Skeletal muscle tissue (tissue), 4 donors: ENCODE measurements around the gene BZW1. TPM values are rescaled to one million over a fixed set of nuclear protein-coding genes. Genes with fewer than 3 reads are reported as not detected.
"Not testable (repeated sequence)": the region's sequence is repeated elsewhere in the genome, so short reads cannot be mapped to it uniquely, and the experiment has no call there.

ENCODE experiments used
- H3K27ac ChIP-seq: one replicate; pipeline ENCODE4 v1.7.0; 2013; ENCODE audit warnings: mild to moderate bottlenecking, low read depth, low read length, inconsistent platforms
- H3K27me3 ChIP-seq, 3 donors: one replicate each; pipeline ENCODE4 v1.7.0; 2013; ENCODE audit warnings: low read length in 3 of 3; ENCODE audit not compliant: control insufficient read depth in 3 of 3, insufficient read depth in 3 of 3
- H3K36me3 ChIP-seq, 3 donors: one replicate each; pipeline ENCODE4 v1.7.0; 2013; ENCODE audit warnings: low read length in 3 of 3; ENCODE audit not compliant: control insufficient read depth in 3 of 3, insufficient read depth in 3 of 3
- H3K4me1 ChIP-seq, 3 donors: one replicate each; pipeline ENCODE4 v1.7.0; 2013; ENCODE audit warnings: low read length in 3 of 3, mild to moderate bottlenecking in 3 of 3; ENCODE audit not compliant: control insufficient read depth in 3 of 3, insufficient read depth in 3 of 3
- H3K4me3 ChIP-seq, 3 donors: one replicate each; pipeline ENCODE4 v1.7.0; 2013; ENCODE audit warnings: low read length in 3 of 3
- H3K9ac ChIP-seq, 3 donors: one replicate each; pipeline ENCODE4 v1.7.0; 2013; ENCODE audit warnings: low read length in 3 of 3, mild to moderate bottlenecking in 3 of 3, moderate library complexity in 2 of 3, low read depth in 1 of 3
- H3K9me3 ChIP-seq, 3 donors: one replicate each; pipeline ENCODE4 v1.7.0; 2013; ENCODE audit warnings: low read length in 3 of 3; ENCODE audit not compliant: control insufficient read depth in 3 of 3
- total RNA-seq: library from RNA; depleted of rRNA; stranded (reverse); fragments of >200 nt; gene quantifications from one replicate; pipeline ENCODE4 v1.2.3, GENCODE V29; 2014
- donor health status: Osteomylitis.

BZW1 gene
- total RNA-seq, 1 donor from 2014 or later, result 180 TPM

- no peaks in the 10 kb centered on the region for H3K27me3 ChIP-seq
- H3K27ac ChIP-seq, result peak overlapping the region; percentile 4
- no peaks in the 10 kb centered on the region for H3K36me3 ChIP-seq
- no peak overlapping the region for H3K9ac ChIP-seq
- H3K4me3 ChIP-seq, result no peak overlapping the region
- H3K9me3 ChIP-seq, result no peaks in the 10 kb centered on the region
- H3K4me1 ChIP-seq, result peaks cover 6 to 12% (median 12%) of the 10 kb centered on the region in 3 donors
Measured at GRCh38 chr2:200788121-200788718, 23.5 kb upstream of the BZW1 start.

- peaks cover 6 to 16% (median 12%) of the 10 kb centered on the region in 3 donors for H3K4me1 ChIP-seq
- no peak overlapping the region for H3K4me3 ChIP-seq
- no peaks in the 10 kb centered on the region for H3K27me3 ChIP-seq
- no peak overlapping the region for H3K27ac ChIP-seq
- no peaks in the 10 kb centered on the region for H3K9me3 ChIP-seq
- no peaks in the 10 kb centered on the region for H3K36me3 ChIP-seq
- no peak overlapping the region for H3K9ac ChIP-seq
Measured at GRCh38 chr2:200790185-200790584, 21.5 kb upstream of the BZW1 start.

- H3K36me3 ChIP-seq, result no peaks in the 10 kb centered on the region
- H3K4me3 ChIP-seq, result no peak overlapping the region
- peaks cover 10 to 22% (median 15%) of the 10 kb centered on the region in 3 donors for H3K4me1 ChIP-seq
- H3K9ac ChIP-seq, result no peak overlapping the region
- no peaks in the 10 kb centered on the region for H3K9me3 ChIP-seq
- H3K27ac ChIP-seq, result no peak overlapping the region
- no peaks in the 10 kb centered on the region for H3K27me3 ChIP-seq
Measured at GRCh38 chr2:200791905-200792304, 19.8 kb upstream of the BZW1 start.

- Histone ChIP-seq H3K27ac (no peak overlapping the region), H3K4me1 (peaks cover 7 to 9% (median 8%) of the 10 kb centered on the region in 3 donors), H3K9me3 (no peaks in the 10 kb centered on the region), H3K27me3 (no peaks in the 10 kb centered on the region), H3K36me3 (no peaks in the 10 kb centered on the region), H3K9ac (no peak overlapping the region), H3K4me3 (no peak overlapping the region)
Measured at GRCh38 chr2:200794143-200794542, 17.6 kb upstream of the BZW1 start.

- Histone ChIP-seq H3K36me3 (no peaks in the 10 kb centered on the region), H3K4me3 (no peak overlapping the region), H3K27me3 (no peaks in the 10 kb centered on the region), H3K27ac (no peak overlapping the region), H3K9ac (no peak overlapping the region), H3K4me1 (peaks cover 7 to 9% (median 8%) of the 10 kb centered on the region in 3 donors), H3K9me3 (no peaks in the 10 kb centered on the region)
Measured at GRCh38 chr2:200795028-200795440, 16.7 kb upstream of the BZW1 start.

GRCh38 chr2:200796561-200796960 lies 15.1 kb upstream of the BZW1 start:
- no peaks in the 10 kb centered on the region for H3K9me3 ChIP-seq
- no peak overlapping the region for H3K4me3 ChIP-seq
- no peak overlapping the region for H3K9ac ChIP-seq
- H3K36me3 ChIP-seq, result no peaks in the 10 kb centered on the region
- no peaks in the 10 kb centered on the region for H3K27me3 ChIP-seq
- peaks cover 7 to 9% (median 8%) of the 10 kb centered on the region in 3 donors for H3K4me1 ChIP-seq
- no peak overlapping the region for H3K27ac ChIP-seq

- H3K9ac ChIP-seq, result no peak overlapping the region
- H3K36me3 ChIP-seq, result no peaks in the 10 kb centered on the region
- H3K27me3 ChIP-seq, result no peaks in the 10 kb centered on the region
- H3K27ac ChIP-seq, result no peak overlapping the region
- H3K9me3 ChIP-seq, result no peaks in the 10 kb centered on the region
- H3K4me3 ChIP-seq, result no peak overlapping the region
- H3K4me1 ChIP-seq, result peaks cover 7 to 9% (median 8%) of the 10 kb centered on the region in 3 donors
Measured at GRCh38 chr2:200797242-200797770, 14.4 kb upstream of the BZW1 start.

- Histone ChIP-seq H3K36me3 (no peaks in the 10 kb centered on the region), H3K27ac (no peak overlapping the region), H3K4me3 (no peak overlapping the region), H3K4me1 (peaks cover 7 to 9% (median 8%) of the 10 kb centered on the region in 3 donors), H3K9me3 (no peaks in the 10 kb centered on the region), H3K9ac (no peak overlapping the region), H3K27me3 (no peaks in the 10 kb centered on the region)
Measured at GRCh38 chr2:200798514-200798913, 13.2 kb upstream of the BZW1 start.

- Histone ChIP-seq H3K4me1 (peaks cover 6 to 8% (median 7%) of the 10 kb centered on the region in 3 donors), H3K27ac (no peak overlapping the region), H3K27me3 (no peaks in the 10 kb centered on the region), H3K9ac (no peak overlapping the region), H3K36me3 (no peaks in the 10 kb centered on the region), H3K9me3 (no peaks in the 10 kb centered on the region), H3K4me3 (no peak overlapping the region)
Measured at GRCh38 chr2:200800458-200800857, 11.3 kb upstream of the BZW1 start.

GRCh38 chr2:200801431-200801830 lies 10.3 kb upstream of the BZW1 start:
- H3K9me3 ChIP-seq, H3K4me1 ChIP-seq, H3K4me3 ChIP-seq, H3K9ac ChIP-seq, H3K27me3 ChIP-seq, H3K36me3 ChIP-seq, H3K27ac ChIP-seq: not testable (repeated sequence)
